ENCODE results near the gene GARIN5A.

- TF ChIP-seq POLR2AphosphoS5 (IDR thresholded peaks at IDR 0.05; ENCODE audit: low read depth, low read length), result no peak
- no peak for TF ChIP-seq POLR2A (IDR thresholded peaks at IDR 0.05; ENCODE audit: low read depth, low read length)
- no peak for TF ChIP-seq TAF1 (IDR thresholded peaks at IDR 0.05; ENCODE audit: borderline replicate concordance, low read depth, low read length)
These were observed 57.5 kb downstream of the GARIN5A start for GRCh38 chr19:50419022-50419579.
